NCI-H146 (cell line): ENCODE results near the gene TCF3.

ENCODE experiments used
- DNase-seq: peaks from one replicate; lab custom pipeline; 2025; lab: John Stamatoyannopoulos, UW

TCF3 gene

GRCh38 chr19:1609680-1610474, 42.5 kb downstream of the TCF3 start:
- no peak for DNase-seq

- no peak for DNase-seq
Measured at GRCh38 chr19:1609103-1609396, 43.4 kb downstream of the TCF3 start.

- DNase-seq, result no peak
Measured at GRCh38 chr19:1608359-1609102, 43.9 kb downstream of the TCF3 start.

GRCh38 chr19:1606138-1606651, 46.2 kb downstream of the TCF3 start:
- DNase-seq, result no peak

- peak; percentile 91 for DNase-seq
Measured at GRCh38 chr19:1605236-1606137, 46.9 kb downstream of the TCF3 start, which contains the start of gene UQCR11. UQCR11 (minus strand) TSS chr19:1605462; CDS start chr19:1605409, 53 bp downstream.

GRCh38 chr19:1602091-1602707, 50.2 kb downstream of the TCF3 start:
- DNase-seq, result no peak

GRCh38 chr19:1601613-1602064, 50.8 kb downstream of the TCF3 start:
- no peak for DNase-seq

- no peak for DNase-seq
Measured at GRCh38 chr19:1599460-1599846, 53.0 kb downstream of the TCF3 start.

GRCh38 chr19:1598777-1599459, 53.5 kb downstream of the TCF3 start:
- DNase-seq, result no peak

GRCh38 chr19:1593501-1593772, 59.0 kb downstream of the TCF3 start:
- no peak for DNase-seq

- DNase-seq, result peak; percentile 89
Measured at GRCh38 chr19:1592755-1593500, 59.5 kb downstream of the TCF3 start, which contains the start of gene MBD3. MBD3 (minus strand) TSS chr19:1592865; CDS start chr19:1592631, 234 bp downstream.

GRCh38 chr19:1592024-1592754, 60.2 kb downstream of the TCF3 start:
- DNase-seq, result peak; percentile 82

- DNase-seq, result peak; percentile 74
Measured at GRCh38 chr19:1591421-1592023, 60.9 kb downstream of the TCF3 start.

GRCh38 chr19:1590641-1591397, 61.6 kb downstream of the TCF3 start:
- DNase-seq, result peak; percentile 9

GRCh38 chr19:1587872-1588271, 64.5 kb downstream of the TCF3 start:
- no peak for DNase-seq

- DNase-seq, result no peak
Measured at GRCh38 chr19:1585243-1585580, 67.2 kb downstream of the TCF3 start.

GRCh38 chr19:1584500-1585242, 67.7 kb downstream of the TCF3 start:
- DNase-seq, result no peak

GRCh38 chr19:1582201-1582600, 70.2 kb downstream of the TCF3 start:
- DNase-seq, result peak; percentile 88
